Stimulated activated CD4-positive, alpha-beta T cell treated with anti-CD3 and anti-CD28 coated beads, Interleukin-15, amount 100 ng/mL, for 48 hours (primary cell): ENCODE measurements around the gene APH1B.
"Not testable (repeated sequence)": the region's sequence is repeated elsewhere in the genome, so short reads cannot be mapped to it uniquely, and the experiment has no call there.

Experiments
- DNase-seq, 2 donors: peaks; one replicate each; pipeline ENCODE4 v3.0.0-alpha.2; 2020; ENCODE audit warnings: low read depth in 2 of 2

APH1B gene

DNA sequence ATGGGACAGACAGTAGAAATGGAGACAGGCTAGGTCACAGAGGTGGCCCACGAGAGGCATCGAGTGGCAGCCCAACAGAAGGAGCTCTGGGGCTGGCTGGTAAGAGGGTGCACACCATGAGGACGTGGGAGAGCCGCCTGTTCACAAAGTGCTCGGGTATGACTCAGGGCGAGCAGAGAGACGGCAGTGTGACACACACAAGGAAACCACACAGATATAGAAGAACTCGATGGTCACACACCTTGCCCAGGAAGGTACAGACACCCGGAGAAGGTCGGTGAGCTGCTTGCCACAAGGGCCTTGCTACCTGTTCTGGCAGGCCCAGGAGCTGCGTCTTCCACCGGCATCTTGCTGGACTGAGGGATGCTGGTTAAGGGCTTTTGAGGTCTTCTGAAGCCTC lies 54.1 kb downstream of the APH1B start:
- no peak for DNase-seq

DNA sequence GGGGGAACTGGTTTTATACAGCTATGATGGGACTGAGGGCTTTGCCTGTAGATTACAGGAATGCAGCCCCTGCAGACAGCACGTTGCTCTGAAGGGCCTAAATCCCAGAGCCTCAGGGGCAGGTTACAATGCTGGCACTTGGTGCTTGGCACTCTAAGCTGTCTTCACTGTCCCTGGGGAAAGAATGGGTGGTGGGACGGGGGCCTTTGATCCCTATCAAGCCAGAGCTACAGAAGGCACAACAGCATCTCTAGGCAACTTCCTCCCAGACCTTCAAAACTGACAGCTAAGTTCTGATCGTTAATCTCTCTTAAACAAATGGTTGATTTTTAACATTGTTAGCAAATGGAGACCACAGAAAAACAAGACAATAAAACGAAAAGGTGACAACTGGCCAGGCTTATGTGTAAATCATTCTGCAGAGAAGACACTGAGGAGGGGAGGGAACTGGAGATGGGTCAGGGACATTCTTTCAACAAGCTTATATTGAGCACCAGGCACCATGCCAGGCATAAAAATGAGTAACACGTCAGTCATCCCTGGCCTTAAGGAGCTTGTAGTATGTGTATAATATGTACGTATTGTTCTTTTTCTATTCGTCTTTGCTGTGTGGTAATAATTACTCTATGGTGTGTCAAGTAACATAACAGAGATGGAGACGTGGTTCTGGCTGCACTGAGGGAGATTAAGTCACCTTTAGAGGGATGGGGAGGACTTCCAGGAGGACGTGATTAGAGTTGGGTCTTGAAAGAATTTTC lies 55.1 kb downstream of the APH1B start:
- DNase-seq = no peak

DNA sequence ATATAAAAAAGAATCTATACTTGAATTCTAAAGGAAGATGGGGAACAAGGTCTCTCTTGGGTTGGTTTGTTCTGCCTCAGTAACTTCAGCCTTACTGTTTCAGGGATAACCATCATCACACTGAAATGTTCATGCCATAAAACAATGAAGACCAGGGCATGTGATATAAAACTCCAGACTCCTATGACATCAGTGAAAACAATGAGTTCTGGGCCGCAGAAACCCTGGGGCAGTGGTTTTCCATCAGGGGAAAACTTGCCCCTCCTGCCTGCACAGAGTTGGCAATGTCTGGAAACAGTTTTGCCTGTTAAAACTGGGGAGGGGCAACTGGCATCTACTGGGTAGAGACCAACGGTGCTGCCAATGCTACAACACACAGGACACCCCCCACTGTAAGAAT lies 57.4 kb downstream of the APH1B start:
- no peak for DNase-seq

DNA sequence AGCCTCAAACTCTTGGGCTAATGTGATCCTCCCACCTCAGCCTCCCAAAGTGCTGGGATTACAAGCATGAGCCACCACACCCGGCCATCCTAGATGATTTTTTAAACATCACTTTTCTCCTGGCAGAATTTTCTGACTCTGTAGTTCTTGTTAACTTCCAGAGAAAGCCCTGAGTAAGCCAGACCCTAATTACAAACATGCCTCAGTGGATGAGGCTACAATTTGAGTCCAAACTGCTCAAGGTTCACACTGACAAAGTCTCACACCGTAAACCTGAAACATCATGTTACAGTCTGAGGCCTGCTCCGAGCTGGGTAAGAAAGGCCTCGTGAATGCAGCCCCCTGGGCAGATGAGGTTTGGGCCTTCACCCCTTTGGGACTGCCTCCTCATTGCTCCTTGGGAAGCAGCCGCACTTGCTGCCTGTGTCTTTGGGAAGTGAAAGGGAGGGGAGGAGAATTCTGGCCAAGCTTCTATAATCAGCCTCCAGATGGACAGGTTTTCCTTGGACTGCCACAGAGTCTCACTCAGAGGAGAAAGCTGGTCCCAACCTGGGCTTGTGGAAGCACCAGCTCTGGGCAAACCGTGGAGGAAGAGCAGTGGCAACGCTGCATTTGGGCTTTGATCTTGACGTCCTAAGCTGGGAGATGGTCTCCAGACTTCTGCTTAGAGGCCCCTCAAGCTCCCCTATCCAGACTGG lies 58.3 kb downstream of the APH1B start:
- DNase-seq = no peak

DNA sequence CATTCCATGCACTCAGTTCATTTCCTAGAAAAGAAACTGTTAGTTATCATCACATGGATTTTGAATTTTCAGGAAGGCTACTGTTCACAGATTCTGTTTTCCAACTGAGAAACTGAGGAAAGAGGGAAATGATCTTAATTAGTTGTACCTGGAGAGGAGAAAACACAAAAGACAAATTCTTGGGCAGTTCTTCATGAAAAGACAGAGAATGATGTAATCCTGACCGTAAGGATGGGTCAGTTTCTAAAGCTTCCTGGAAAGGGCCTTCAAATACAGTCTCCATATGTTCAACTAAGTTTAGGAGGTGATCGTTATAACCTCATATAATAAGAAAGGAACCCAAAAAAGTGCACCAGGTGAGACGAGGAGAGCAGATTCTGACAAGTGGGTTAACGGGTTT lies 59.6 kb downstream of the APH1B start:
- no peak for DNase-seq

DNA sequence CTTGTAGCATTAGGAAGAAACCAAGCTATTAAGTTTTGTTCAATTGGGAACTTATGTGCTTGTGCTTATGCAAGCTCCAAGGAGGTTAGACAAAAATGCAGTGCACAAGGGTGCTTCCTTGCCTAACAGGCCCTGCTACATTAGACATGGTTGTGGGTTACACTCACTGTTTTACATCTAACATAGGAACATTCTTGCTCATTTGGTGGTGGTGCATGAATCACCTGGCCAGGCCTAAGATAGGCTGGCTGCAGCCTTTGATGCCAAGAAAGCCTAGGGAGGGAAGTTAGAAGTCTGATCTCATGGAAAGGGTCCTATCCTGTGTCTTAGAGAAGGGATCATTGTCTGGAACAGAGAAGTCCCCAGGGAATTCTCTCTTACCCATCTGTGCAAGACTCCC lies 60.8 kb downstream of the APH1B start:
- no peak for DNase-seq

DNA sequence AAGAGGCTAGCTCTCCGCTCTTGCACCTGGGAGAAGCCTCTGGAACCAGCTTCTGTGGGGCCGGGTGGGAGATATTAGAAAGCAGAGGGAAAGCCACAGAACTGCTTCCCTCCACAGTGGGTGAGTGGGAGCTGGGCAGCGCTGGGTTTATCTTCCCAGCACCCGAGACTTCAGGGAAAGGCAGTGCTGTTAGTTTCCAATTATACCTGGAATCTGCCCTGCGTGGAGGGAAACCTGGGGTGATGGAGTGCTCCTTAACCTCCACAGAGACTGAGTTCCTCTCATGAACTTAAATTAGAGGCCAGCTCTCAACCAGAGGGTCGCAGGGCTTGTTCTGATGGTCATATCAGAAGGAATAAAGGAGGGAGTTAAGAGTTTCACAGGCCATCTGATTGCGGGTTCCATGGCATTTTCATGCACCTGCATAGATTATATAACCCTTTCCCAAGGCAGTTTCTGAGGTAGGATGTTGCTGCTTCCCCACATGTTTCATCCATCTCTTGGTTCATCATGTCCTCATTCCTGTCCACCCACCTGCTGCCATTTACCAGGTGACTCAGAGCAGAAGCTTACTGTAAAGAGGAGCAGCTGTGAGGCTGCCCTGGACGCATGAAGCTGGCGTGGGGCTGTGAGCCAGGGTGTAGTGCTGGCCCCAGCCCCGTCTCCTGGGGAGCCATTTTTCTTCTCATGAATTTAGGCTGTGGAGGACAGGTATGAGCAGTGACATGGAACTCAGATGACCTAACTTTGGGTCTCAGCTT lies 61.8 kb downstream of the APH1B start:
- no peak for DNase-seq

DNA sequence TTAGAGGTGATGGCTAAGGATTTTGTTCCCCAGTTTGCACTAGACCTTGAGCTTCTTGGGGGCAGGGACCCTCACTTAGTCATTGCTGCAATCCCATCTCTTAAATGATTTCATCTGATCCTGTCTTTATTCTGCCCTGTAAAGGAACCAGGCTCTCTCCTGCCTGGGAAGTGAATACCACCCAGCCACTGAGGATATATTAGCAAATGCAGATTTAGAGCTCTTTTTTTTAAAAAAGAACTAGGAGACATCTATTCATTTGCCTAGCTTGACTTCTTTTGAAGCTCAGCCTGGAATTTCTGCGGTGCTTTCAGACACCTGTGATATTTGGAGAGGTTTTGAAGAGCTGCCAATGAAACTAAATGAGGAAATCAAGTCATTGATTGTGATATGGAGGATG lies 62.4 kb downstream of the APH1B start:
- no peak for DNase-seq

DNA sequence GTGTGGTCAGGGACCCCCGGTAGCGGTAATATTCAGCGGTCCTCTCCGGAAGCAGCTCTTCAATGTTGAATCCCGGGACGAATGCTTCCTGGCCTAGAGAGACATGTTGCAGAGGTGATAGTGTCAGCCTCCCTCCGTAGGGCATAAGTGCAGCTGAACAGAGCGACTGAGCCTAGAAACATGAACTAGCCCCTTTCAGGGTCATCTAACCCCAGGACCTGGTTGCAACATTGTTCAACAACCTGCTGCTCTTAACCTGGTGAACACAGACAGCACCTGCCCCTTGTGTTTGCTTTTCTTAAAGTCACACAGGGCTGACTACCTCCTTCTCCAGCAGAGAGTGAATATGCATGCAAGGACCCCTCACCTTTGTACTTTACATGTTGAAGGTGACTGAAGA lies 62.9 kb downstream of the APH1B start:
- no peak for DNase-seq

DNA sequence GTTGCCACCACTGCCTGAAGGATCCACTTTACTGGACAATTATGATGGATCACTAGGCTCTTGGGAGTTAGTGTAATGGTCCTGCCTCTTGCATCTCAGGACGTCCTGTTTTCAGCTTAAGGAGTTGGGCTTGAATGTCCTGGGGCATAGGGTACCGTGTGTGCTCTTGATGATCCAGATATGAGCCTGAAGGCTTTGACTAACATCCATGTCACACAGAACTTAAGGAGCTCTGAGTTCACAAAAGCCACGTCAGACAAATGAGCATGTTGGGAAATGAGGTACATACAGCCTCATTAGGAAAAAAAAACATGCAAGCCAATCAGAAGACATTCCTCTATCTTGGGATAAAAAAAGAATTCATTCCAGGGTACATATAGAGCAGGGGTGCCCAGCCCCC lies 63.5 kb downstream of the APH1B start:
- no peak for DNase-seq

DNA sequence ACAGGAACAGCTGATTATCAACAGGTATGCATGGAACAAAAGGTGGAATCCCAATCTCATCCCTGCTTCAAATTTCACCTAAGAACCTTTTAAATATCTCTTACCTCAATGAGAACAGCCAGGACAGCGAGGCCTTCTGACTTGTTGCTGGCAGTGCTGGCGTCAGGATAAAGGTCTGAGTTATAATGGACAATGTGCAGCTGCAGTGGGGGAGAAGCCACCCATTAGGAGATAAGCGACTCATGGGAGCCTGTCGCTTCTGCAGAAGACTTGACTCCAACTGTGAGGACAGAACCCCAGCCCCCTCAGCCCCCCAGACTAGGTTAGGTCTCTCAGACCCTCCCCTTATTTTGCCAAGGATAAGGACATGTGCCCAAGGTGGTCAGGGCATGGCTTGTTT lies 64.5 kb downstream of the APH1B start:
- DNase-seq = no peak

DNA sequence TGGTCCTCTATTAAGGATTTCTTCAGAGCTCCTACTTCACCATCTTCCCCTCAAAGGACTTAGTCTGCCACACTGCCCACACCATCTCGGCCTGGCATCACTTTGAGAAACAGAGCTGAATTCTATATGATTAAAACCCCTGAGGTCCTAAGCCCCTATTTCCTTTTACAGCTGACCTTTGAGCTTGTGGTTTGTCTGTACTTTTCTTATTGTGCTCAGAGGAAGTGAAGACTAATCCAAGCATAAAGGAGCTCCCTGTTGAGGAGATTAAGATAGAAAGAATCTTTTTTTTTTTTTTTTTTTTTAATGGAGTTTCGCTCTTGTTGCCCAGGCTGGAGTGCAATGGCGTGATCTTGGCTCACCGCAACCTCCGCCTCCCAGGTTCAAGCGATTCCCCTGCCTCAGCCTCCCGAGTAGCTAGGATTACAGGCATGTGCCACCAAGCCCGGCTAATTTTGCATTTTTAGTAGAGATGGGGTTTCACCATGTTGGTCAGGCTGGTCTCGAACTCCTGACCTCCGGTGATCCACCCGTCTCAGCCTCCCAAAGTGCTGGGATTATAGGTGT lies 65.7 kb downstream of the APH1B start:
- not testable (repeated sequence) for DNase-seq

DNA sequence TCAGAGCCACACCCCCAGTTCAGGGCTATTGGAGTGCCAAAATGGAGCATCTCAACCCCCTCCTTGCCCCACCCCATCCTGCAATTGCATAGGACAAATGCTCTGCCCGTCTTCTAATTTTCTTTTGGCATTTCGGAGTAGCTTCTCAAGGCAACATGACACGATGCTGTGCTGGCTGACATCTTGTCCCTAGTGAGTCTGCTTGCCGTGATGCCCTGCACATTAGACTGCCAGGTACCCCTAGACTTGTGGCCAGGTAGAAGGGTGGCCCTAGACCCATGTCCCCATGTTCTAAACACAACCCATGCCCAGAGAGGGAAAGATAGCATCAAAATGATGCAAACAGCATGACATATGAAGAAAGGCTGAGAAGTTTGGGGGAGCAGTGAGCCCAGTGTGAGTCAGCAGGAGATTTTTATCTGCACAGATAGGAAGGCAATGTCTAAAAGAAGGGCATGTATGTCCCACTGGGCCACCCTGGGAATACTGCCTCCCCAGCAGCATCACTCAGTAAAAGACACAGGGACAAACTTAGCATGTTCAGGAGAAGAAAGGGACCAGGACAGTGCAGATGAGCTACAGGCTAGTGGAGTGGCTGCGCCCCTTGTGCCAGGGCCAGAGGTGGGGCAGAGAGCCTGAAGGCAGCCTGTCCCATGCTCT lies 67.5 kb downstream of the APH1B start:
- DNase-seq = no peak

DNA sequence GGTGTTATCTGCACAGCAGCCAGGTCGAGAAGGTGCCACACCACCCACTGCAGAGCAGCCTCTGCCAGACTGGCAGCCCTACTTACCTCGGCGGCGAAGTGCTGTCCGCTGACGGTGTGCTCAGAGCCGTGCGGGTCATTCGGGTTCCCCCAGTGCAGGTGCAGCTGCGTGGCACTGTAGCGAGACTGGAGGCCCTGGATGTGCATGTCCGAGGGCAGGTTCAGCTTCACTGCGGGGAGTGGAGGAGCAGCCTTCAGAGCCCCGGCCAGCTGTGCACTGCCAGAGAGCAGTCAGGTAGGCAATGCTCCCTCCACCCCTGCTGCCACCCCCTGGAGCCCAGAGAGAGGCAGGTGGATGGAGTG lies 68.0 kb downstream of the APH1B start:
- no peak for DNase-seq

DNA sequence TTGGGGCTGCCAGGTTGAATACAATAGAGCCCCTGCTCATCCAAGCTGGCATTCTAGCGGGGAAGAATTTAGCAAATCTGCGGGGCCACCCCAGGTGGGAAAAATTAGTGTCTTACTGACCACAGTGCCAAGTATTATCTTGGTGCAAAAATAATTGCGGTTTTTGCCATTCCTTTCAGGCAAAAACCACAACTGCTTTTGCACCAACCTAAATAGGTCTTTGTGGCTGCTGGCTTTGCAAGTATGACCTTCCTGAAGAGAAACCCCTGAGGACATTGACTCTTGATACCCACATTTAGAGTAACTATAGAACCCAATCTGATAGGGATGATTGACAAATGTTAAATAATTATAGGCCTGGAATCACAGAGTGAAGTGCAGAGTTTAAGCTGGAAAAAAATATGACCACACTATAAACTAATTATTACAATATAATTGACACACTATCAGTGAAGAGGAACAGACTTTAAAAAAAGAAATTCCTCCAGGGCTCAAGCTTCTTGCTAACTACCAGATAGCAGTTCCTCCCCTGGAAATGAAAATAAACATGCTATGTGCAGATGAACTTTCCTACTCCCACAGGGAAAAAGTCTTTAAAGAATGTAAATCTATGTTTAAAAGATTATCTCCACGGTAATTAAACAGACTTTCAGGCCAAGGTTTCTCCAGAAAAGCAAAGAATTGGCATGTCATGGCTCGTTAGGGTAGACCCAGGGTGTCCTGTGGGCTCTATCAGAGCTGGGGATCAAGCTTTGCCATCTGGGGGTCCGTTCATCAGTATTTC lies 69.9 kb downstream of the APH1B start:
- DNase-seq = no peak

DNA sequence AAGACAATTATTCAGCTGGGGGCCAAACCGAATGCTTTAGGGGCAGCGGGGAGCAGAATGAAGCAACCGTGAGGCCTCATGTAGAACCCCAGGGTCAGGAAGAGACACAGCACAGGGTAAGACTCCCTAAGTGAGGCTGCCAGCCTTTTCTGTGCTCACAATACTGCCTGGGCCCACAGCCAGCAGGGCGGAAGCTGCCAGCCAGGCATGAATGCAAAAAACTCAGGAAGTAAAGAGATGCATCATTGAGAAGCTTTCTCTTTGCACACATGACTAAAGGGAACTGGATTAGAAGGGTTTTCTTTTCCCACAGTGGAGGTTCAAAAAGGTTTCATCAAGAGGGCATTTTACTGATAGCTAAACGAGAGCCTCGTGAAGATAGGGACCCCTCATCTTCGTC lies 71.0 kb downstream of the APH1B start:
- DNase-seq = no peak

DNA sequence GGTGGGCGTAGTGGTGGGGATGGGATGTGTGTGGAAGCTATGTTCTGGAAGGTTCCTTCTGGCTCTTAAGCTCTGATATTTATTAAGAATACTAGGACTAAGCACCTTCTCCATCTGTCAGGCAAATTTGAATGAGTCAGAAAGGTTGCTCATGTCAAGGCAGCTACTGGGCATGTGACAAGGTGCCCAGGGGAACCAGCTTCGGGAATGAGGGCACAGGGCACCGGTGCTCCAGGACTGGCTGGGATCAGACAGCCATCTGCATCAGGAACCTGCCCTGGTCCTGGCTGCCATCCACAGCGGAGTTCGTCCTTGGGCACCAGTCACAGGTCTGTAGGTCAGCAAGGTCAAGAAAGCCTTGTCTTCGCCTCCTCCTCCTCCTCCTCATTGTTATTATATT lies 71.8 kb downstream of the APH1B start:
- DNase-seq = no peak

DNA sequence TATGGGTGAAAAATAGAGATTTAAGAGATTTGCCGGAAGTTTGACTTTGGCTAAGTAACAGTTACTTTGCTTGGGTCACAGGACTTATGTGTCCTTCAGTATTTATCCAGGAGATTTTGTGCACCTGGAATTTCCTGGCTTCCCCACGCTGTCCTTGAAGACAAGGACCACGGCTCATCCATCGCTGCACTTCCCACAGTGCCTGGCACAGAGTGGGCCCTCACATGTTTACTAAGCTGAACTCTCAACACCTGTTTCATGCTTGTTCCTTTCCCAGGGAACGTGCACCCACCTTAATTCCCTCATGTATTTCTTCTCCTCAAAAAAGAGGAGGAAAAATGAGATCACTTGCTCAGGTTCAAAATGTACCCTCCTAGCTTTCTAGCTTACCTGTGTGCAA lies 72.2 kb downstream of the APH1B start:
- DNase-seq = no peak

DNA sequence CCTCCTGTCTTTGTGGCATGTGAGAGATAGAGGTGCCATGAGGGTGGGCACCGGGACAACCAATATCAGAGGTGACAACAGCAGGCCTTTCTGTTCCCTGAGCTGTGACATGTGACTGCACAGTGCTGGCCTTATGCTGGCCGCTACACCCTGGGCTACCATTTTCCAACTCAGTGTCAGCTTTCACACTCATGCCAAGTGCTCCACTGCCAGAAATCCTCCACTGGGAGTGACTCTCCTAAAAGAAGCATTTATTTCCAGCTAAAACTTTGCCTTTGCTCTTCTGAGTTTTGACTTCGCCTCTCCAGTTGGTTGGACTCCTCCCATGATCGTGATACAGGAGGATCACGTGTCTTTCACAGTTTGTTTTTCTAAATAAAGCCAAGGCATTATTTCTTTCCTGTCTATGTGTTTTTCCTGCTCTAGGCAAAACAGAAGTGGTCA lies 72.8 kb downstream of the APH1B start:
- no peak for DNase-seq

DNA sequence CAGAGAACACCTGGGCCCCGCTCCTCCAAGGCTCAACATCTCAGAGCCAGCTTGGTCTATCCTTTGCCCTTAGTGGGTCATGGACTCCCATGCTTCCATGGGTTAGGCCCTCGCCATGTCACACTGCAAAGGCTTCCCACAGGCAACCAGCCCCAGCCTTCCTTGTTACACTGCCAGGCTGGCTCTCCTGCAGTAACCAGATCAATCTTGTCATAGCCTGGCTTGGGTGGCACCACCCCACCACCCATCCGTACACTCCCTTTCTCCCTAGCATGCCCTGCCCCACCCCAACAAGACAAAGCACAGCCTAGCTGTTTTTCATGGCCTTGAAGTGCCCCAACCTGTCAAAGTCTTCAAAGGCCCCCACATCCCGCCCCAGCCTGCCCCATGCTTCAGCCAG lies 73.8 kb downstream of the APH1B start:
- no peak for DNase-seq

DNA sequence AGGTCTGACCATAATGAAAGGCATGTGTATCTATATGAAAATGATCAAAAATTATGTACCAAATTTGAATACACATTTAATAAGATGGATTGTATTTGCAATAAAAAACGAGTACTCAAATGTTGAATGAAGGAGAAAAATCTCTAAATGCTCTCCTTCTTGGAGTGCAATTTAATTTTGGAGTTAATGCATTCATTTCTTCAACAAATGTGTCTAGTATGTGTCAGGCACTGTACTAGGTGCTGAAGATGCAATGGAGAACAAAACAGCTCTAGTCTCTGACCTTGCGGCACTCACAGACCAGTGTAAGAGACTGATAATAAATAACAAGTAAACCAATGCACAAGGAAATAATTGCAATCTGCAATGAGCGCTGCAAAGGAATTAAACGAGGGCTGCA lies 75.4 kb downstream of the APH1B start:
- no peak for DNase-seq
